Vagina (tissue), 2 donors: ENCODE measurements around the gene MDM1.

Experiments used
- POLR2A ChIP-seq, 2 donors: fragments of 450-650 bp; IDR thresholded peaks; one replicate each; pipeline ENCODE4 v1.6.1; 2017; ENCODE audit warnings: antibody characterized with exemption in 2 of 2, mild to moderate bottlenecking in 2 of 2, moderate library complexity in 2 of 2
- POLR2AphosphoS5 ChIP-seq, 2 donors: sonication (generic); formaldehyde crosslinking; IDR thresholded peaks; one replicate each; pipeline ENCODE4 v1.9.0; 2017; ENCODE audit warnings: antibody characterized with exemption in 2 of 2, mild to moderate bottlenecking in 2 of 2, low read depth in 1 of 2; ENCODE audit not compliant: insufficient read depth in 1 of 2
- TF ChIP-seq, protein P1 (sequence below), 3 experiments: fragments of 450-650 bp in 2 of 3; fragments of 200-600 bp in 1 of 3; sonication (generic) in 1 of 3; IDR thresholded peaks; one replicate each; pipeline ENCODE4 v1.5.1; 2017 to 2019; ENCODE audit warnings: antibody characterized with exemption in 3 of 3, mild to moderate bottlenecking in 2 of 3, moderate library complexity in 2 of 3

DNA sequence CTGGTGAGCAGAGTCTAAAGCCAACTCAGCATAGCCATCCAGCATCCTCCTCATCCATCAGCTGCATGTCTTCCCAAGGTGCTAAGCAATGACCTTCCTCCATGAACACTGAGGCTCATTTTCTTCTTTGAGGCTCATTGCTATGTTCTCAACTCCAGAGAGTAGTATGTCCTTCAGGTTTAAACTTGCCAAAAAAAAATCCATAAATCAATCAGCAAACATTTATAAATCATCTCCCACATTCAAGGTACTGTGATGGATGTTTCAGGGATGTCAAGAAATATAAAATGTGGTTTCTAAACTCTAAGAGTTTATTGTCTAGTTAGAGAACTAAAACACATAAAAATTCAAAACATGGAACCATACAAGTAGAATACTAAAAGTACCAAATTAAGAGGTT is 29.8 kb upstream of the MDM1 start:
- TF ChIP-seq, protein P1, sequence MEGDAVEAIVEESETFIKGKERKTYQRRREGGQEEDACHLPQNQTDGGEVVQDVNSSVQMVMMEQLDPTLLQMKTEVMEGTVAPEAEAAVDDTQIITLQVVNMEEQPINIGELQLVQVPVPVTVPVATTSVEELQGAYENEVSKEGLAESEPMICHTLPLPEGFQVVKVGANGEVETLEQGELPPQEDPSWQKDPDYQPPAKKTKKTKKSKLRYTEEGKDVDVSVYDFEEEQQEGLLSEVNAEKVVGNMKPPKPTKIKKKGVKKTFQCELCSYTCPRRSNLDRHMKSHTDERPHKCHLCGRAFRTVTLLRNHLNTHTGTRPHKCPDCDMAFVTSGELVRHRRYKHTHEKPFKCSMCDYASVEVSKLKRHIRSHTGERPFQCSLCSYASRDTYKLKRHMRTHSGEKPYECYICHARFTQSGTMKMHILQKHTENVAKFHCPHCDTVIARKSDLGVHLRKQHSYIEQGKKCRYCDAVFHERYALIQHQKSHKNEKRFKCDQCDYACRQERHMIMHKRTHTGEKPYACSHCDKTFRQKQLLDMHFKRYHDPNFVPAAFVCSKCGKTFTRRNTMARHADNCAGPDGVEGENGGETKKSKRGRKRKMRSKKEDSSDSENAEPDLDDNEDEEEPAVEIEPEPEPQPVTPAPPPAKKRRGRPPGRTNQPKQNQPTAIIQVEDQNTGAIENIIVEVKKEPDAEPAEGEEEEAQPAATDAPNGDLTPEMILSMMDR (IDR thresholded peaks at IDR 0.05), result no peak
- no peak for TF ChIP-seq POLR2A (IDR thresholded peaks at IDR 0.05)
- no peak for TF ChIP-seq POLR2AphosphoS5 (IDR thresholded peaks at IDR 0.05; ENCODE audit: insufficient read depth in 1 of 2, low read depth in 1 of 2)
